DND-41 (cell line): ENCODE measurements around the gene WNT7B.

Experiments
- CTCF ChIP-seq: IDR thresholded peaks from 2 replicates; pipeline ENCODE4 v1.5.1; 2012; ENCODE audit warnings: borderline replicate concordance, low read length, moderate library complexity, mild to moderate bottlenecking; ENCODE audit not compliant: poor library complexity, severe bottlenecking; ENCODE audit errors: extremely low read depth
- EZH2 ChIP-seq: IDR thresholded peaks from 3 replicates; pipeline ENCODE4 v1.6.1; 2012; ENCODE audit warnings: borderline replicate concordance, low read depth, mild to moderate bottlenecking, moderate library complexity, low read length, inconsistent platforms; ENCODE audit not compliant: severe bottlenecking

GRCh38 chr22:46008836-46009596, 32.1 kb upstream of the WNT7B start:
- TF ChIP-seq CTCF (no peak), EZH2 (no peak)
